WERI-Rb-1 (cell line): ENCODE measurements around the gene FRZB.

Experiments
- DNase-seq: peaks from one replicate; pipeline ENCODE4 v3.0.0-alpha.2; 2020
- H3K27ac ChIP-seq: fragments of 250-450 bp; sonication (Bioruptor Pico); 2 replicates; pipeline ENCODE4 v1.5.1; 2020; ENCODE audit warnings: mild to moderate bottlenecking, moderate library complexity
- H3K27me3 ChIP-seq: fragments of 250-450 bp; sonication (Bioruptor Pico); 2 replicates; pipeline ENCODE4 v1.5.1; 2021; ENCODE audit warnings: mild to moderate bottlenecking, low read depth, moderate library complexity; ENCODE audit not compliant: insufficient read depth, severe bottlenecking
- H3K36me3 ChIP-seq: fragments of 250-450 bp; sonication (Bioruptor Pico); 2 replicates; pipeline ENCODE4 v1.5.1; 2020; ENCODE audit warnings: mild to moderate bottlenecking, moderate library complexity
- H3K4me3 ChIP-seq: 2 replicates; pipeline ENCODE4 v1.5.1; 2011; ENCODE audit warnings: low read depth, mild to moderate bottlenecking, control low read depth, low read length
- H3K9me3 ChIP-seq: fragments of 250-450 bp; sonication (Bioruptor Pico); 2 replicates; pipeline ENCODE4 v1.5.1; 2021; ENCODE audit warnings: mild to moderate bottlenecking, moderate library complexity; ENCODE audit not compliant: severe bottlenecking
- CTCF ChIP-seq: IDR thresholded peaks from 2 replicates; pipeline ENCODE4 v1.5.1; 2011; ENCODE audit warnings: low read depth, mild to moderate bottlenecking, control low read depth, inconsistent platforms, low read length

Gene FRZB

GRCh38 chr2:182862091-182862490 lies 4.3 kb downstream of the FRZB start:
- no peak for TF ChIP-seq CTCF
- no peaks in the 10 kb centered on the region for H3K27me3 ChIP-seq
- H3K4me3 ChIP-seq, result no peak overlapping the region
- no peaks in the 10 kb centered on the region for H3K36me3 ChIP-seq
- H3K9me3 ChIP-seq, result no peaks in the 10 kb centered on the region
- no peak overlapping the region for H3K27ac ChIP-seq
- no peak for DNase-seq

- Histone ChIP-seq H3K27me3 (no peaks in the 10 kb centered on the region), H3K9me3 (no peaks in the 10 kb centered on the region), H3K36me3 (no peaks in the 10 kb centered on the region), H3K4me3 (no peak overlapping the region), H3K27ac (no peak overlapping the region)
- DNase-seq, result no peak
- TF ChIP-seq CTCF, result no peak
Observed at GRCh38 chr2:182860858-182861257, 5.6 kb downstream of the FRZB start.

- no peak for DNase-seq
- TF ChIP-seq CTCF, result no peak
- H3K36me3 ChIP-seq, result no peaks in the 10 kb centered on the region
- H3K27ac ChIP-seq, result no peak overlapping the region
- no peaks in the 10 kb centered on the region for H3K27me3 ChIP-seq
- no peaks in the 10 kb centered on the region for H3K9me3 ChIP-seq
- no peak overlapping the region for H3K4me3 ChIP-seq
Observed at GRCh38 chr2:182858671-182859070, 7.8 kb downstream of the FRZB start.

- TF ChIP-seq CTCF, result no peak
- Histone ChIP-seq H3K4me3 (no peak overlapping the region), H3K27me3 (no peaks in the 10 kb centered on the region), H3K36me3 (no peaks in the 10 kb centered on the region), H3K27ac (no peak overlapping the region), H3K9me3 (no peaks in the 10 kb centered on the region)
- no peak for DNase-seq
Observed at GRCh38 chr2:182855376-182855775, 11.1 kb downstream of the FRZB start.

GRCh38 chr2:182854375-182855105 lies 11.9 kb downstream of the FRZB start:
- TF ChIP-seq CTCF, result no peak
- no peaks in the 10 kb centered on the region for H3K9me3 ChIP-seq
- H3K36me3 ChIP-seq, result no peaks in the 10 kb centered on the region
- H3K27ac ChIP-seq, result no peak overlapping the region
- no peak for DNase-seq
- no peaks in the 10 kb centered on the region for H3K27me3 ChIP-seq
- H3K4me3 ChIP-seq, result no peak overlapping the region

- Histone ChIP-seq H3K36me3 (no peaks in the 10 kb centered on the region), H3K27me3 (no peaks in the 10 kb centered on the region), H3K27ac (no peak overlapping the region), H3K4me3 (no peak overlapping the region), H3K9me3 (no peaks in the 10 kb centered on the region)
- no peak for DNase-seq
- no peak for TF ChIP-seq CTCF
Observed at GRCh38 chr2:182852801-182853200, 13.6 kb downstream of the FRZB start.
